ENCODE data around the gene MLEC. TPM values are rescaled to one million over a fixed set of nuclear protein-coding genes. Genes with fewer than 3 reads are reported as not detected.

The MLEC gene
- total RNA-seq, 1 donor from 2014 or later, result 50.8 TPM

- TF ChIP-seq, protein P1, sequence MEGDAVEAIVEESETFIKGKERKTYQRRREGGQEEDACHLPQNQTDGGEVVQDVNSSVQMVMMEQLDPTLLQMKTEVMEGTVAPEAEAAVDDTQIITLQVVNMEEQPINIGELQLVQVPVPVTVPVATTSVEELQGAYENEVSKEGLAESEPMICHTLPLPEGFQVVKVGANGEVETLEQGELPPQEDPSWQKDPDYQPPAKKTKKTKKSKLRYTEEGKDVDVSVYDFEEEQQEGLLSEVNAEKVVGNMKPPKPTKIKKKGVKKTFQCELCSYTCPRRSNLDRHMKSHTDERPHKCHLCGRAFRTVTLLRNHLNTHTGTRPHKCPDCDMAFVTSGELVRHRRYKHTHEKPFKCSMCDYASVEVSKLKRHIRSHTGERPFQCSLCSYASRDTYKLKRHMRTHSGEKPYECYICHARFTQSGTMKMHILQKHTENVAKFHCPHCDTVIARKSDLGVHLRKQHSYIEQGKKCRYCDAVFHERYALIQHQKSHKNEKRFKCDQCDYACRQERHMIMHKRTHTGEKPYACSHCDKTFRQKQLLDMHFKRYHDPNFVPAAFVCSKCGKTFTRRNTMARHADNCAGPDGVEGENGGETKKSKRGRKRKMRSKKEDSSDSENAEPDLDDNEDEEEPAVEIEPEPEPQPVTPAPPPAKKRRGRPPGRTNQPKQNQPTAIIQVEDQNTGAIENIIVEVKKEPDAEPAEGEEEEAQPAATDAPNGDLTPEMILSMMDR (IDR thresholded peaks at IDR 0.05; ENCODE audit: partially characterized antibody, unreplicated experiment), result no peak
- Mint-ChIP-seq H3K27me3 (ENCODE audit: unreplicated experiment) (peaks cover 2% of the 10 kb centered on the region), H3K36me3 (ENCODE audit: unreplicated experiment) (peaks cover 8% of the 10 kb centered on the region), H3K4me1 (ENCODE audit: low read depth, unreplicated experiment) (no peaks in the 10 kb centered on the region), H3K4me3 (ENCODE audit: unreplicated experiment) (no peak overlapping the region), H3K9me3 (ENCODE audit: unreplicated experiment) (peaks cover 2% of the 10 kb centered on the region), H3K27ac (ENCODE audit: unreplicated experiment) (no peak overlapping the region)
- peak; percentile 46 for DNase-seq
Observed at GRCh38 chr12:120737557-120738251, 50.8 kb downstream of the MLEC start.

- peaks cover 2% of the 10 kb centered on the region for H3K27me3 Mint-ChIP-seq (ENCODE audit: unreplicated experiment)
- DNase-seq, result no peak
- no peak overlapping the region for H3K27ac Mint-ChIP-seq (ENCODE audit: unreplicated experiment)
- TF ChIP-seq, protein P1 (IDR thresholded peaks at IDR 0.05; ENCODE audit: partially characterized antibody, unreplicated experiment), result no peak
- H3K4me1 Mint-ChIP-seq (ENCODE audit: low read depth, unreplicated experiment), result no peaks in the 10 kb centered on the region
- peaks cover 6% of the 10 kb centered on the region for H3K36me3 Mint-ChIP-seq (ENCODE audit: unreplicated experiment)
- H3K4me3 Mint-ChIP-seq (ENCODE audit: unreplicated experiment), result no peak overlapping the region
- H3K9me3 Mint-ChIP-seq (ENCODE audit: unreplicated experiment), result peaks cover 2% of the 10 kb centered on the region
Observed at GRCh38 chr12:120738252-120739030, 51.5 kb downstream of the MLEC start.

DNA sequence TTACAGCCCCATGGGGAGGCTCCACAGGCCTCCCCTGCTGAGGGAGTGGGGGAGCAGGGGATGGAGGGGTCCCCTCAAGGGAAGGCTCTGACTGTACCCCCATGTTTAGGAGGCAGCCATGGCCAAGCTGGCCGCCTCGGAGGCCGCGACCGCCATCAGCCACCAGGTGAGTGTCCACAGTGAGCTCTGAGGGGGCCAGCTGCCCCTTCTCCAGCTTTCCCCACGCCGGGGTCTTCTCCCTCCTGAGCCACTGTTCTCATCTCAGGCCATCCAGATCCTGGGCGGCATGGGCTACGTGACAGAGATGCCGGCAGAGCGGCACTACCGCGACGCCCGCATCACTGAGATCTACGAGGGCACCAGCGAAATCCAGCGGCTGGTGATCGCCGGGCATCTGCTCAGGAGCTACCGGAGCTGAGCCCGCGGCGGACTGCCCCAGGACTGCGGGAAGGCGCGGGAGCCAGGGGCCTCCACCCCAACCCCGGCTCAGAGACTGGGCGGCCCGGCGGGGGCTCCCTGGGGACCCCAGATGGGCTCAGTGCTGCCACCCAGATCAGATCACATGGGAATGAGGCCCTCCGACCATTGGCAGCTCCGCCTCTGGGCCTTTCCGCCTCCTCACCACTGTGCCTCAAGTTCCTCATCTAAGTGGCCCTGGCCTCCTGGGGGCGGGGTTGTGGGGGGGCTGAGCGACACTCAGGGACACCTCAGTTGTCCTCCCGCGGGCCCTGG, 52.2 kb downstream of the MLEC start:
- DNase-seq, result no peak
- no peaks in the 10 kb centered on the region for H3K36me3 Mint-ChIP-seq (ENCODE audit: unreplicated experiment)
- H3K27ac Mint-ChIP-seq (ENCODE audit: unreplicated experiment), result no peak overlapping the region
- TF ChIP-seq, protein P1 (IDR thresholded peaks at IDR 0.05; ENCODE audit: partially characterized antibody, unreplicated experiment), result no peak
- H3K9me3 Mint-ChIP-seq (ENCODE audit: unreplicated experiment), result peaks cover 2% of the 10 kb centered on the region
- H3K4me1 Mint-ChIP-seq (ENCODE audit: low read depth, unreplicated experiment), result no peaks in the 10 kb centered on the region
- H3K4me3 Mint-ChIP-seq (ENCODE audit: unreplicated experiment), result no peak overlapping the region
- peaks cover 2% of the 10 kb centered on the region for H3K27me3 Mint-ChIP-seq (ENCODE audit: unreplicated experiment)

DNA sequence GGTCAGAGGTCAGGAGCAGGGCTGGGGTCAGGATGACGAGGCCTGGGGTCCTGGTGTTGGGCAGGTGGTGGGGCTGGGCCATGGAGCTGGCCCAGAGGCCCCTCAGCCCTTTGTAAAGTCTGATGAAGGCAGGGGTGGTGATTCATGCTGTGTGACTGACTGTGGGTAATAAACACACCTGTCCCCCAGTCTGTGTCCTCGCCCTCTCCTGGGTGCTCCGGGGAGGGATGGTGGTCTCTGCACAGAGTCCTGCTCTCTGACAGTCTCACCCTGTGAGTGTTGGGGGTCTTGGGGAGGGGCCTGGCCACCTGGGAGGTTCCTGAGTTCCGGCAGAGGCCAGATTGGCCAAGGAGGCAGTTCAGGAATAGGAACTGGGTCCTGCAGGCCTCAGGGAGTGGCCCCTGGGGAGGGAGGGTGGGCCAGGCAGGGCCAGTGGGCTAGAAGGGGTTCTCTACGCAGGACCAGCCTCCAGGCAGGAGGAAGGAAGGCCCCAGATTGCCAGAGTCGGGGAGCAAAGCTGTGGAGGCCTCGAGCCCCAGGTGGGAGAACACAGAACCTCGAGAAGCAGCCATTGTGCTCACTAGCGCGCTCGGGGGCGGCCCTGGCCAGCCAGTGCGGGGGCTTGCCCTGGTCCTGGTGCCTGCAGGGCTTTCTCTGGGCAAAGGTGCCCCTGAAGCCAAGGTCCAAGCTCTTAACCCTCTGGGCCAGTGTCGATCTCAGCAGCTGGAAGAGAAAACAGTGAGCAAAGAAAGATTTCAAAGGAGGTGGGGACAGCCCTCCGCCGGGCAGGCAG, 53.1 kb downstream of the MLEC start:
- H3K9me3 Mint-ChIP-seq (ENCODE audit: unreplicated experiment), result peaks cover 2% of the 10 kb centered on the region
- H3K4me3 Mint-ChIP-seq (ENCODE audit: unreplicated experiment), result no peak overlapping the region
- no peaks in the 10 kb centered on the region for H3K36me3 Mint-ChIP-seq (ENCODE audit: unreplicated experiment)
- TF ChIP-seq, protein P1 (IDR thresholded peaks at IDR 0.05; ENCODE audit: partially characterized antibody, unreplicated experiment), result no peak
- peaks cover 2% of the 10 kb centered on the region for H3K27me3 Mint-ChIP-seq (ENCODE audit: unreplicated experiment)
- H3K4me1 Mint-ChIP-seq (ENCODE audit: low read depth, unreplicated experiment), result no peaks in the 10 kb centered on the region
- DNase-seq, result no peak
- H3K27ac Mint-ChIP-seq (ENCODE audit: unreplicated experiment), result no peak overlapping the region

All from glutamatergic neuron (in vitro differentiated cells).